HepG2 (cell line): ENCODE measurements around the gene AVPR2. TPM values are rescaled to one million over a fixed set of nuclear protein-coding genes. Genes with fewer than 3 reads are reported as not detected.
A peak's percentile ranks its signal among the peaks of the same experiment; 100 is the strongest.

Experiments
- ATAC-seq: fragments of 200-7000 bp; cut with Tn5 transposase; 3 replicates; pipeline ENCODE4 v1.9.1; 2020; ENCODE audit warnings: mild to moderate bottlenecking, moderate library complexity
- BruUV-seq: library from RNA; stranded (reverse); fragments of 400-500 nt; replicated peaks from 2 replicates; lab custom pipeline; 2021; lab: Mats Ljungman, UMichigan
- CTCF ChIA-PET: fragments of 300-600 bp; formaldehyde crosslinking; extraction: SDS; loops from one replicate; lab custom pipeline; 2021; ENCODE audit warnings: low total read pairs, inconsistent platforms, low intra/inter-chr PET ratio; lab: Yijun Ruan, JAX
- POLR2A ChIA-PET: fragments of 350-600 bp; sonication (Branson Sonifier 250); formaldehyde crosslinking; loops from one replicate; lab custom pipeline; 2020; ENCODE audit warnings: antibody characterized with exemption, inconsistent platforms; lab: Yijun Ruan, JAX
- DNase-seq: peaks from one replicate; pipeline ENCODE4 v3.0.0-alpha.2; 2015; ENCODE audit warnings: low spot score
- FAIRE-seq: peaks from 3 replicates; lab custom pipeline; 2011; peaks lifted over from hg19 to GRCh38; lab: Jason Lieb, UNC
- H2AFZ ChIP-seq: one replicate; pipeline ENCODE4 v1.6.1; 2011; ENCODE audit warnings: low read length, inconsistent platforms
- H3K27ac ChIP-seq: fragments of 300-600 bp; 3 replicates; pipeline ENCODE4 v1.8.0; 2011; ENCODE audit warnings: mixed run types, mild to moderate bottlenecking, mixed read lengths, low read length, inconsistent platforms; ENCODE audit not compliant: insufficient read depth; ENCODE audit errors: extremely low read length
- H3K27me3 ChIP-seq, 2 experiments: fragments of 200-600 bp in 1 of 2; 2 replicates in 1 of 2; 3 replicates in 1 of 2; pipeline versions ENCODE4 v1.6.0 to v1.8.0; 2011; ENCODE audit warnings: low read length in 2 of 2, mild to moderate bottlenecking in 2 of 2, moderate library complexity in 2 of 2, inconsistent platforms in 1 of 2; ENCODE audit not compliant: insufficient read depth in 2 of 2, control insufficient read depth in 1 of 2
- H3K36me3 ChIP-seq, 2 experiments: fragments of 200-600 bp in 1 of 2; replicated peaks in 1 of 2; 2 replicates in 1 of 2; 3 replicates in 1 of 2; pipeline versions ENCODE4 v1.5.1 to v1.8.0; 2011; ENCODE audit warnings: low read length in 2 of 2, inconsistent platforms in 1 of 2; ENCODE audit not compliant: insufficient read depth in 2 of 2, control insufficient read depth in 1 of 2
- H3K4me1 ChIP-seq: 2 replicates; pipeline ENCODE4 v1.5.1; 2012; ENCODE audit warnings: low read length, inconsistent platforms; ENCODE audit not compliant: insufficient read depth
- H3K4me2 ChIP-seq: 2 replicates; pipeline ENCODE4 v1.6.0; 2011; ENCODE audit warnings: low read depth, low read length, inconsistent platforms
- H3K4me3 ChIP-seq, 3 experiments: fragments of 200-600 bp in 1 of 3; sonication (generic), shearing (Covaris generic) in 1 of 3; replicated peaks in 1 of 3; 2 replicates each; pipeline ENCODE4 v1.5.1; 2011 to 2016; ENCODE audit warnings: low read length in 3 of 3, inconsistent platforms in 2 of 3, low read depth in 2 of 3, mild to moderate bottlenecking in 2 of 3, control low read depth in 1 of 3, mixed read lengths in 1 of 3; ENCODE audit not compliant: insufficient read depth in 1 of 3
- H3K79me2 ChIP-seq: one replicate; pipeline ENCODE4 v1.6.1; 2011; ENCODE audit warnings: low read length, inconsistent platforms; ENCODE audit not compliant: insufficient read depth
- H3K9ac ChIP-seq: 2 replicates; pipeline ENCODE4 v1.6.0; 2011; ENCODE audit warnings: mild to moderate bottlenecking, low read depth, low read length, inconsistent platforms; ENCODE audit not compliant: insufficient read depth
- H3K9me3 ChIP-seq: 2 replicates; pipeline ENCODE4 v1.5.1; 2012; ENCODE audit warnings: mild to moderate bottlenecking, low read length
- H4K20me1 ChIP-seq: 2 replicates; pipeline ENCODE4 v1.6.0; 2011; ENCODE audit warnings: inconsistent platforms, mild to moderate bottlenecking, low read length, moderate library complexity; ENCODE audit not compliant: insufficient read depth
- ARNT2 ChIP-seq: sonication (generic); formaldehyde crosslinking; IDR thresholded peaks from 2 replicates; pipeline ENCODE4 v1.8.0; 2022; ENCODE audit warnings: mild to moderate bottlenecking, low read depth, missing genetic modification reagents, moderate library complexity
- FOXK1 ChIP-seq: sonication (generic); formaldehyde crosslinking; IDR thresholded peaks from 2 replicates; pipeline ENCODE4 v1.4.0; 2020; ENCODE audit warnings: low read depth, missing genetic modification reagents, borderline replicate concordance
- GLI4 ChIP-seq: sonication (generic); formaldehyde crosslinking; IDR thresholded peaks from 2 replicates; pipeline ENCODE4 v1.5.1; 2020; ENCODE audit warnings: missing genetic modification reagents, mild to moderate bottlenecking, moderate library complexity, borderline replicate concordance
- HIVEP1 ChIP-seq: sonication (generic); formaldehyde crosslinking; IDR thresholded peaks from 2 replicates; pipeline ENCODE4 v1.4.0; 2020; ENCODE audit warnings: mild to moderate bottlenecking, missing genetic modification reagents
- MYPOP ChIP-seq: sonication (generic); formaldehyde crosslinking; IDR thresholded peaks from 2 replicates; pipeline ENCODE4 v1.8.1; 2023; ENCODE audit warnings: mild to moderate bottlenecking, moderate library complexity, missing genetic modification reagents
- RFX3 ChIP-seq: IDR thresholded peaks from 2 replicates; pipeline ENCODE4 v1.6.1; 2016; ENCODE audit warnings: missing biosample characterization, missing genetic modification reagents
- SIN3B ChIP-seq: fragments of 150-350 bp; IDR thresholded peaks from 2 replicates; pipeline ENCODE4 v1.6.1; 2014; ENCODE audit warnings: low read length
- ZFY ChIP-seq: sonication (generic); formaldehyde crosslinking; IDR thresholded peaks from 2 replicates; pipeline ENCODE4 v1.4.0; 2020; ENCODE audit warnings: missing genetic modification reagents
- ZNF574 ChIP-seq: sonication (generic); formaldehyde crosslinking; IDR thresholded peaks from 2 replicates; pipeline ENCODE4 v1.4.0; 2020; ENCODE audit warnings: missing genetic modification reagents
- WGBS: methylation state at CpG from one replicate; pipeline ENCODE4 v1.1.6; 2017; ENCODE audit warnings: low lambda C conversion rate; 5-methylcytosine and 5-hydroxymethylcytosine counted together
- in situ Hi-C: cut with HindIII; loops from 2 replicates; pipeline ENCODE4 v1.10.0; 2017; ENCODE audit warnings: low pct_unique_long_range_greater_than_20kb; ENCODE audit not compliant: extremely low pct_ligation_motif_present
- intact Hi-C: fragments of 100-400 bp; cut with micrococcal nuclease; formaldehyde crosslinking; loops from one replicate; pipeline ENCODE4 v1.10.0; 2022; ENCODE audit not compliant: unreplicated experiment
- polyA plus RNA-seq, 8 experiments: library from polyadenylated mRNA; depleted of rRNA in 3 of 8; stranded (reverse) in 7 of 8; unstranded in 1 of 8; fragments of >200 nt; fragmentation: Illumina TruSeq in 4 of 8; extraction: Trizol in 4 of 8; gene quantifications; 2 replicates each; pipeline versions ENCODE4 v1.2.1 to v1.2.3, GENCODE V29; 2011 to 2016; ENCODE audit warnings: low read depth in 4 of 8, missing spikeins in 1 of 8, mixed read lengths in 1 of 8; ENCODE audit not compliant: insufficient read depth in 1 of 8
- total RNA-seq, 5 experiments: library from RNA; depleted of rRNA; stranded (reverse); fragments of >200 nt; fragmentation: Illumina TruSeq; extraction: Trizol; gene quantifications; 2 replicates each; pipeline ENCODE4 v1.2.3, GENCODE V29; 2016; ENCODE audit warnings: low read depth in 1 of 5
- TF ChIP-seq, protein P1 (sequence below): sonication (generic); formaldehyde crosslinking; IDR thresholded peaks from 2 replicates; pipeline ENCODE4 v1.8.1; 2023; ENCODE audit warnings: missing genetic modification reagents, inconsistent platforms, borderline replicate concordance
- TF ChIP-seq, protein P2 (sequence below): sonication (generic); formaldehyde crosslinking; IDR thresholded peaks from 2 replicates; pipeline ENCODE4 v1.4.0; 2020; ENCODE audit warnings: mild to moderate bottlenecking, missing genetic modification reagents
- TF ChIP-seq, protein P3 (sequence below): fragments of 450-650 bp; IDR thresholded peaks from 2 replicates; pipeline ENCODE4 v1.6.1; 2017; ENCODE audit warnings: mild to moderate bottlenecking
- TF ChIP-seq, protein P4 (sequence below): sonication (generic); formaldehyde crosslinking; IDR thresholded peaks from 2 replicates; pipeline ENCODE4 v1.9.0; 2021; ENCODE audit warnings: missing genetic modification reagents, borderline replicate concordance

The AVPR2 gene
- total and polyA plus RNA-seq, 2 of the 13 experiments (the other 11 are each of a cell fraction or from before 2014, with no cell fraction given) = not detected

DNA sequence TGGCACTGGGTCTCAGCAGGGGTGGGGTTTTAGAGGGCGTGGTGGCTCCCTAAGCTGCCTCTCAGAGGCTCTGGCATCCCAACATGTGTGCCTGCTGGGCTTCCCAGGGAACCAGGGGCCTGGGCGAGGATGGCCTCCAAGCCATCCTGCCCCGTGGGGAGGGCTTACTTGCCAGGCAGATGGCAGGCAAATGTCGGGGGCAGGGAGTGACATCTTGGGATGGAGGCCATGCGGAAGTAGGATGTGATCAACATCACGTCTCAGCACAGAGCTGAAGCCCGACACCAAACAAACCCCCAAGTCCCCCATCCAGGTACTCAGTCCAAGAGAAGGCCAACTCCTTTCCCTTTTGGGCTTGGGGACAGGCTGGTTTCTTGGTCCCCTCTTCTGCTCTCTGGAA is 23.2 kb upstream of the AVPR2 start (continued):
- TF ChIP-seq, protein P1, sequence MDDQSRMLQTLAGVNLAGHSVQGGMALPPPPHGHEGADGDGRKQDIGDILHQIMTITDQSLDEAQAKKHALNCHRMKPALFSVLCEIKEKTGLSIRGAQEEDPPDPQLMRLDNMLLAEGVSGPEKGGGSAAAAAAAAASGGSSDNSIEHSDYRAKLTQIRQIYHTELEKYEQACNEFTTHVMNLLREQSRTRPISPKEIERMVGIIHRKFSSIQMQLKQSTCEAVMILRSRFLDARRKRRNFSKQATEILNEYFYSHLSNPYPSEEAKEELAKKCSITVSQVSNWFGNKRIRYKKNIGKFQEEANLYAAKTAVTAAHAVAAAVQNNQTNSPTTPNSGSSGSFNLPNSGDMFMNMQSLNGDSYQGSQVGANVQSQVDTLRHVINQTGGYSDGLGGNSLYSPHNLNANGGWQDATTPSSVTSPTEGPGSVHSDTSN (CRISPR knock-in tag) = no peak
- TF ChIP-seq ARNT2 (CRISPR knock-in tag) (no peak), RFX3 (no peak), ZFY (CRISPR knock-in tag) (no peak), GLI4 (CRISPR knock-in tag) (no peak)
- TF ChIP-seq, protein P2, sequence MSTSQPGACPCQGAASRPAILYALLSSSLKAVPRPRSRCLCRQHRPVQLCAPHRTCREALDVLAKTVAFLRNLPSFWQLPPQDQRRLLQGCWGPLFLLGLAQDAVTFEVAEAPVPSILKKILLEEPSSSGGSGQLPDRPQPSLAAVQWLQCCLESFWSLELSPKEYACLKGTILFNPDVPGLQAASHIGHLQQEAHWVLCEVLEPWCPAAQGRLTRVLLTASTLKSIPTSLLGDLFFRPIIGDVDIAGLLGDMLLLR (CRISPR knock-in tag) = no peak

GRCh38 chrX:153882086-153882498 is 22.4 kb upstream of the AVPR2 start:
- DNase-seq = peak; percentile 84
- CTCF ChIA-PET = no interaction called here
- TF ChIP-seq MYPOP (CRISPR knock-in tag) (no peak), FOXK1 (CRISPR knock-in tag) (no peak), ZNF574 (CRISPR knock-in tag) (0 out of 2 replicates have a peak, but pooled peaks have one; percentile 23), SIN3B (no peak), HIVEP1 (CRISPR knock-in tag) (no peak)
- TF ChIP-seq, protein P3, sequence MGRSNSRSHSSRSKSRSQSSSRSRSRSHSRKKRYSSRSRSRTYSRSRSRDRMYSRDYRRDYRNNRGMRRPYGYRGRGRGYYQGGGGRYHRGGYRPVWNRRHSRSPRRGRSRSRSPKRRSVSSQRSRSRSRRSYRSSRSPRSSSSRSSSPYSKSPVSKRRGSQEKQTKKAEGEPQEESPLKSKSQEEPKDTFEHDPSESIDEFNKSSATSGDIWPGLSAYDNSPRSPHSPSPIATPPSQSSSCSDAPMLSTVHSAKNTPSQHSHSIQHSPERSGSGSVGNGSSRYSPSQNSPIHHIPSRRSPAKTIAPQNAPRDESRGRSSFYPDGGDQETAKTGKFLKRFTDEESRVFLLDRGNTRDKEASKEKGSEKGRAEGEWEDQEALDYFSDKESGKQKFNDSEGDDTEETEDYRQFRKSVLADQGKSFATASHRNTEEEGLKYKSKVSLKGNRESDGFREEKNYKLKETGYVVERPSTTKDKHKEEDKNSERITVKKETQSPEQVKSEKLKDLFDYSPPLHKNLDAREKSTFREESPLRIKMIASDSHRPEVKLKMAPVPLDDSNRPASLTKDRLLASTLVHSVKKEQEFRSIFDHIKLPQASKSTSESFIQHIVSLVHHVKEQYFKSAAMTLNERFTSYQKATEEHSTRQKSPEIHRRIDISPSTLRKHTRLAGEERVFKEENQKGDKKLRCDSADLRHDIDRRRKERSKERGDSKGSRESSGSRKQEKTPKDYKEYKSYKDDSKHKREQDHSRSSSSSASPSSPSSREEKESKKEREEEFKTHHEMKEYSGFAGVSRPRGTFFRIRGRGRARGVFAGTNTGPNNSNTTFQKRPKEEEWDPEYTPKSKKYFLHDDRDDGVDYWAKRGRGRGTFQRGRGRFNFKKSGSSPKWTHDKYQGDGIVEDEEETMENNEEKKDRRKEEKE = no peak
- TF ChIP-seq, protein P4, sequence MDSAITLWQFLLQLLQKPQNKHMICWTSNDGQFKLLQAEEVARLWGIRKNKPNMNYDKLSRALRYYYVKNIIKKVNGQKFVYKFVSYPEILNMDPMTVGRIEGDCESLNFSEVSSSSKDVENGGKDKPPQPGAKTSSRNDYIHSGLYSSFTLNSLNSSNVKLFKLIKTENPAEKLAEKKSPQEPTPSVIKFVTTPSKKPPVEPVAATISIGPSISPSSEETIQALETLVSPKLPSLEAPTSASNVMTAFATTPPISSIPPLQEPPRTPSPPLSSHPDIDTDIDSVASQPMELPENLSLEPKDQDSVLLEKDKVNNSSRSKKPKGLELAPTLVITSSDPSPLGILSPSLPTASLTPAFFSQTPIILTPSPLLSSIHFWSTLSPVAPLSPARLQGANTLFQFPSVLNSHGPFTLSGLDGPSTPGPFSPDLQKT (CRISPR knock-in tag) = no peak

More at GRCh38 chrX:153882086-153882498, 22.4 kb upstream of the AVPR2 start:
- Histone ChIP-seq H2AFZ (no peak overlapping the region), H3K4me3 (peak overlapping the region in 1 of 3 experiments; percentile 23; a peak in 1 of 6 replicates), H3K79me2 (no peaks in the 10 kb centered on the region), H4K20me1 (no peaks in the 10 kb centered on the region), H3K36me3 (no peaks in the 10 kb centered on the region), H3K4me2 (peak overlapping the region; percentile 57), H3K4me1 (peaks cover 51% of the 10 kb centered on the region), H3K27ac (no peak overlapping the region), H3K9ac (peak overlapping the region; percentile 29; the same call in 1 of the 2 replicates), H3K9me3 (no peaks in the 10 kb centered on the region), H3K27me3 (peaks cover 0 to 17% of the 10 kb centered on the region in 2 experiments; a peak in 3 of 5 replicates)
- FAIRE-seq = peak; percentile 70
- no CpG with 5 or more reads among the region's 8 CpGs for WGBS
- in situ Hi-C loops (no loop called here), intact Hi-C loops (no loop called here)
- POLR2A ChIA-PET = no interaction called here
- BruUV-seq = no TSS peak
- ATAC-seq = peak; percentile 79
